ENCODE data around the gene CLPSL2.

The CLPSL2 gene

DNA sequence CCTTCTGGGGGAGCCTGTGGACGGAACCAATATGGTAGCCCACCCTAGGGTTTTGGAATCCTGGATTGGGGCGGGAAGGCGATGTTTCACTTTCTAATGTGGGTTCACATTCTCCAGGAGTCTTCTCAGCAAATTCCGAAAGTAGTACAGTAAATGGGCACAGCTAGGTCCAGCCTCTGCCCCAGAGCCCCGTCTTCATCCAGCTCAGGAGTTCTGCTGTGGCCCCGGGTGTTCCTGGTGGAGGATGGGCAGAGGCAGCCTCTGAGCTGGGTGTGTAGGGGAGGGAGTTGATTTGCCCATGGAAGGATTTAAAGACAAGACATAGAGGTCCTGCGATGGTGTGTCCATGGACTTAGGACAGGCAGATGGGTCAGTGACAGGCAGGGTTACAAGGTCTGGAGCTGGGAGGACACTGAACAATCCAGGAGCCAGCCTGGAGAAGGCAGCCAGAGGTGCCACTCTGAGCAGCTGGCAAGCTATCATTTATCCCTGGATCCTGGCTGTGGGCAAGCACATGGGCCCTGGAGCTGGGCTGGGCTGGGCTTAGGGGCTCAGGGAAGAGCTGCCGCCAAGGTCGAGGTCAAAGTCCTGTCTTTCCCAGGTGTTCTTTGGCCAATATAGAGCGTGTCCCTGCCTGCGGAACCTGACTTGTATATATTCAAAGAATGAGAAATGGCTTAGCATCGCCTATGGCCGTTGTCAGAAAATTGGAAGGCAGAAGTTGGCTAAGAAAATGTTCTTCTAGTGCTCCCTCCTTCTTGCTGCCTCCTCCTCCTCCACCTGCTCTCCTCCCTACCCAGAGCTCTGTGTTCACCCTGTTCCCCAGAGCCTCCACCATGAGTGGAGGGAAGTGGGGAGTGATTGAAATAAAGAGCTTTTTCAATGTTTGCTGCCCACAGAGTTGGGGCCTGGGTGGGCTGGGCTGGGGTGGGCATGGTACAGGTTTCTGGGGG lies 11.1 kb downstream of the CLPSL2 start:
- no peak for DNase-seq (ENCODE audit: low spot score)

DNA sequence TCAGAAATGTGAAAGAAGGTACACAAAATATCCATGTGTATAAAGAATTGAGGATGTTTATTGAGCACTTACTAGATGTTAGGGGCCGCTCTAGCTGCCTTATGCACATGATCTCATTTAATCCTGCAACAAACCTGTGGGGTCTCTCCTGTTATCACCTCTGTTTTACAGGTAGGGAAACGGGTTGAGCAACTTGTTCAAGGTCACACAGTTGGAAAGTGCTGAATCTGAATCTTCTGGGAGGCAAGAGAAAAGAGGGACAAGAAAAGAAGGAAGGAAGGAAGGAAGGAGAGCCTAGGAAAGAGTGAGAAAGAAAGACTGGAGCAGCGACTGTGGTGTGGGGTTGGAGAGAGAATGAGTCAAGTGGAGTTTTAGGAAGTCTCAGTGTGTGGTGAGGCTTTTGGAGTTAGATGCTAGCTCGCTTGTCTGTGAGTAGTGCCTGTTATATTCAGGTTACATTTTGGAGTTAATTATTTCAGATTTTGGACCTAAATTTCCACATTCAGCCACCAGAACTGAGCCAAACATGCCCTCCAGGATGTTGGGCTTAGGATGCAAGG lies 12.1 kb downstream of the CLPSL2 start:
- no peak for DNase-seq (ENCODE audit: low spot score)

DNA sequence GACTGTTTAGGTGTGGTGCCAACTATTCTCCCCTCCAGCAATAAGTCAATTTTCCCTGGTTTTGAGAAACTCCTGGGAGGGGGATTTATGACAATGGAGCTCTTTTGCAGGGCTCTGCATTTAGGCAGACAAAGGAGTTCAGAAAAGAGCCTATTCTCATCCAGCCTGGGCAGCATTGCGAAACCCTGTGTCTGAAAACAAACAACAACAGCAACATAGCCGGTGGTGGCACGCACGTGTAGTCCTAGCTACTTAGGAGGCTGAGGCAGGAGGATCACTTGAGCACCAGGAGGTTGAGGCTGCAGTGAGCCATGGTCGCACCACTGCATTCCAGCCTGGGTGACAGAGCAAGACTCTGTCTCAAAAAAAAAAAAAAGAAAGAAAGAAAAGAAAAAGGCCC lies 14.3 kb downstream of the CLPSL2 start:
- DNase-seq (ENCODE audit: low spot score) = no peak

DNA sequence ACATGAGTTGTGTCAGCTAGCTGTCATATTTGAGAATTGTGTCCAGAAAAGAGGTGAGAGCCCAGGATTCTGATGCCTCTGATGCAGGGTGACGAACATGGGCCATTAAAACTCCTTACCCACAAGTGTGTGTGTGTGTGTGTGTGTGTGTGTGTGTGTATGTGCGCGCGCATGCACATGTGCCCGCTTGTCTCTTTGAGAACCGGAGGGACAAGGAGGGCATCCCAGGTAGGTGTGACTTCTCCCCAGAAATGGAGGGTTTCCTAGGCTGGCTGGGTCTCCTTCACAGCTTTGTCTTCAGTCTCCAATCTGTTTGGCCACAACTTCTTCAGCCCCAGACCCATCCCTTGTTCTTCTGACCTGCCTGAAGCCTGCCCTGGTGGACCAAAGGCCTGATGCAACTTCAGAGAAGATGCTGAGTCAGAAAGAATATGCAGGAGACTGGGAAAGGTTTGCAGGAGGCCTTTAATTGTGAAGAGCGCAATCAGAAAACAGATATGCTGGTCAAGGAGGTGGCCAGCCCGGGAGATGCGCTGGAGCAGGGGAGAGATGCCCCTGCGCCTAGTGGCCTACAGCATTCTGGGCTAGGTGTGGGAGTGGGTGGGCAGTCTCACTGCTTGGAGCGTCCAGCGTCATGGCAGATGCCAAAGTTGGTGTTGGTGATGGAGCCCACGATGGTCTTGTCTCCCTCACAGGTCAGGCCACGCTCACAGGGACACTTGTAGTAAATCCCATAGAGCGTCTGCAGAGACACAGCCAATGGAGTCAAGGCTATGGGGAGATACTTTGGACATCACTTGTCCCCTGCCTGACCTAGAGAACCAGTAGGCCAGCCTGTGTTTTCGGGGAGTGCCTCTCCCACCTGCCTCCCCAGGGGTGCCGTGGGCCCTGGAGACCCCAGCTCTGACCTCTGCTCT lies 18.4 kb downstream of the CLPSL2 start:
- no peak for DNase-seq (ENCODE audit: low spot score)

DNA sequence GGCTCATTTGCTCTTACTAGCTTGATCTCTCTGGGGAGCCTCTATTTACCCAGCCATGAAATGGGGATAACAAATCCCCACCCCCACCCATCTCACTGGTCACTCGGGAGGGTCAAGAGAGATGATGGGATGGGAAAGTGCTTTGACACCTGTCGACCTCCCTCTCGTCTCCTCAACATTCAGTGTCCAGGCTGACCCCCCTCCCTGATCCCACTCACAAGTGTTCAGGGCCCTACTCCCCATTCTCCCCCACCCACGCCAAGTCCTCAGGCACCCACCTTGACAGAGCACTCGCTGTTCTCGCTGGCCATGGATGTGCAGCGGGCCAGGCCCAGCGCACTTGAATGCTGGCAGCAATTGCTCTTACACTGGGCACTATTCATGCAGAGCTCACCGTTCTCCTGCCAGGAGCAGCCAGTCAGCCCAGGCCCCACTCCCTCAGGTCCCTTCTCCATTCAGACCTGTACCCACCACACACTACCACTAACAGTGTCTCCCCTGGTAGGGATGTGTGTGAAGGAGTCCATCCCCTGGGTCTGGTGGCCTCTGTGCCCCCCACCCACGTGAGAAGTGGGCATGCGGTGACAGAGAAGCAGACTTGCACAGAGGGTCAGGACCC lies 19.2 kb downstream of the CLPSL2 start:
- no peak for DNase-seq (ENCODE audit: low spot score)

DNA sequence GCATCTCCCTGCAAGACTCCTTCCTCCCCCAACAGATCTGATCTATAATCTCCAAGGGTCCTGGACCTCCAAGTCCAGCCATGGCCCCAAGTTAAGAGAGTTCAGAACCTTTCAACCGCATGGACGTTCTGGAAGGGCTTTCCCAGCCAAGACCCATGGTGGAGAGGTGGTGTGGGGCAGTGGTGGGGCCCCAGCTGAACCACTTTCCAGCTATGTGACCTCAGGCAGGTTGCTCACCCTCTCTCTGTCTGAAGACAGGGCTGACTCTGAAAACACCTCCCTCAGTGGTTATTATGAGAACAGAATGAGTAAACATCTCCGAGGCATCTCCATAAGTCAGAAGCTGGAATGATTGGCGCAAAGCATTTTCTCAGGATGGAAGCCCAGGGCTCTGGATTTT lies 19.8 kb downstream of the CLPSL2 start:
- DNase-seq (ENCODE audit: low spot score) = no peak

DNA sequence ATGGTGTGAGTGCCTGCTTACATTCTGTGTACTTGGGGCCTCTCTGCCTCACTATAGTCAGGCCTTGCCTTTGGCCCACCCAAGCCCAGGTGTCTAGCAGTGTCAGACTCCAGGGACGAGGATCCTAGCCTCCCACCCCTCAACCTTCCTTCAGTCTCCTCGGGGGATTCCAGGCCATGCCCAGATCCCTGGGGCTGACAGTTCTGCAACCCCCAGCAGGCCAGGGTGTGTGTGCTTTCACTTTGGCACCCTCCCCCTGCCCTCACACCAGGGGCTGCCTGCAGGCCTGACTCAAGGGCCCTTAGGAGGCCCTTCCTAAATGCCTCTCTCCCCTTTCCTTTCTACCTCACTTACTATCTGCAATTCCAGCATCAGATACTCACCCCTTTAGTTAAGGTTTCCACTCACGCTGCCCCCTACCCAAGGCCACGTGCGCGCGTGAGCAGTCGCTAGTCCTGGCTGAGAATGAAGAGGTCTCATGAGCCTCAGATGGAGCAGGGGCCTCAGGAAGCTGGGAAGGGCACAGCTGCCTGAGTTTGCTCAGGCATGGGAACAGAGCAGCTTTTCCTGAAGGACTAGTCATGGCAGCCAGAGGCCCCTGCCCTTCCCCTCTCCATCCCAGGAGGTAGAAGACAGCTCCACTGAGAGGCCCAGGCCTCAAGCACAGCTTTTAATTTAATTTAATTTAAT lies 21.6 kb downstream of the CLPSL2 start:
- DNase-seq (ENCODE audit: low spot score) = no peak

DNA sequence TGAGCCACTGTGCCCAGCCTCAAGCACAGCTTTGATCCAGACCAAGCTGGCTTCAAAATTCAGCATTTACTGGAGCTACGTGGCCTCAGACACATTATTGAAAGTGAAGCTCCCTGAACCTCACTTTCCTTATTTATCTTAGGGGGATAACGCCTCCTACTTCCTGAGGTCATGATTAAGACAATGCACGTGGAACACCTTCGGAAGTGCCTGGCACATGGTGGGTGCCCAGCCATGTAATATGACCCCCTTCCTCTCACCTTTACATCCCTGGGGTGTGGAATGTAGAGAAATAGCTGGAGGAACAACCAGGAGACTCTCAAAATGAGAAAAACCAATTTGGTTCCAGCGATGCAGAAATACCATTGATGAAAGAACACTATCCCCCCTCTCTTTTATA lies 22.3 kb downstream of the CLPSL2 start:
- DNase-seq (ENCODE audit: low spot score) = no peak

DNA sequence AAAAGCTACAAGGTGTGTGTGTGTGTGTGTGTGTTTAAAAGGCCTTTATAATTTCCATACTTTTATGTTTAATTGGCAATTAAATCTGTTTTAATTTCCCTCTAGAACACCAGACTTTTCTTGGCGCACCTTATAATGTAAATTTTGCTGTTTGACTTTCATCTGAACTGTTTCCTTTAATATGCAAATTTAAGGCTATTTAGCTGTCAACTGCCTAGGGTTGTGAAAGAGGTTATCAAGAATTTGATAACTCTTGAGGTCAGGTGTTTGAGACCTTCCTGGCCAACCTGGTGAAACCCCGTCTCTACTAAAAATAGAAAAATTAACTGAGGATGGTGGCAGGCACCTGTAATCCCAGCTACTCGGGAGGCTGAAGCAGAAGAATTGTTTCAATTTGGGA lies 24.8 kb downstream of the CLPSL2 start:
- DNase-seq (ENCODE audit: low spot score) = no peak

DNA sequence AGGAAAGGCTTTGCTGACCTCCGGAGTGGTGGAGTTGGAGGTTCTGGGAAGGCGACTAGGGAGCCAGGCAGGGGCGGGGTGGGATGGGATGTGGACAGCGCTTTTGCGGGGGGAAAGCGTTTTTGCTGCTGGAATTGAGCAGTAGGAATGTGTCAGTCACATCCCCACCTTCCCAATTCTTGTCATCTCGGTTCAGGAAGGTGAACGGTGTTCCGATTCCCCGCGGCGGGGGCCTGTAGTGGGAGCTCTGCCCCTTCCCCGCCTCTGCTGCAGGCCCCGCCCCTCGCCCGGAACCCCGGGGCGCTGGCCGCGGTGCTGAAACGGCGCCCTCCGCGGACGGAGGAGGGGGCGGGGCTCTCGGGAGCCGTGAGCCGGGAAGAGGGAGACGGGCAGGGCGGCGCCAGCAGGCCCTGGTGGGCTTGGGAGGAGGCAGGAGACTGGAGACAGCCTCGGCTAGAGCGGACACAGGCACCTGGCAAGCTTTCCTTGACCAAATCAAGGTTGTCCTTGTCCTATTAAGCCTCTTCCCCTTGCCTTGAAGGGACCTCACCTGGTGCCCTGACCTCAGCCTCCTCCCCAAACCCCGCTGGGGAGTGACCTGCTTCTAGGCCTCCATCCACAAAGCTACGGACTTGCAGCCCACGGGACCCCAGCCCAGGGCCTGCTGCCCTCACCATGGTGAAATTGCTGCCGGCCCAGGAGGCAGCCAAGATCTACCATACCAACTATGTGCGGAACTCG lies 28.8 kb downstream of the CLPSL2 start, which contains the start of gene LHFPL5:
Gene LHFPL5, plus strand, starts transcription at position 357 of the 741 bp plus-strand sequence. Its CDS starts 319 bp downstream, at position 676.
- DNase-seq (ENCODE audit: low spot score) = peak; percentile 10

DNA sequence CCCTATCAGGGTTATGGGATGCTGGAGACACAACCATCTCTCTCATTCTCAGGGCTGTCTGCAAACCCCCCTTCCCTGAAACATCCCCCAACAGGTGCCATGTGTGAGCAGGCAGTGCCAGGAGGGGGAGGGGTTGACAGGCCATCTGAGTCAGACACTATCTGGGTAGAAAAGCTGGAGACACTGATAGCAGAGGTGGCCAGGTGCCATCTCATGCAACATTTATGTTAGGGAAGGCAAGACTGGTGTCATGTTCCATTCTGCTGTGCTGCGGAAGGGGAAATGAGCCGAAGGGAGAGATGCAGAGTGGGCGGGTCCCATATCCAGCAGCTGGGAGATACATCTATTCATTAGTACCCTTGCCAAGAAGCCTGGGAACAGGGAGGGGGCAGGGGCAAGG lies 32.3 kb downstream of the CLPSL2 start:
- DNase-seq (ENCODE audit: low spot score) = no peak

DNA sequence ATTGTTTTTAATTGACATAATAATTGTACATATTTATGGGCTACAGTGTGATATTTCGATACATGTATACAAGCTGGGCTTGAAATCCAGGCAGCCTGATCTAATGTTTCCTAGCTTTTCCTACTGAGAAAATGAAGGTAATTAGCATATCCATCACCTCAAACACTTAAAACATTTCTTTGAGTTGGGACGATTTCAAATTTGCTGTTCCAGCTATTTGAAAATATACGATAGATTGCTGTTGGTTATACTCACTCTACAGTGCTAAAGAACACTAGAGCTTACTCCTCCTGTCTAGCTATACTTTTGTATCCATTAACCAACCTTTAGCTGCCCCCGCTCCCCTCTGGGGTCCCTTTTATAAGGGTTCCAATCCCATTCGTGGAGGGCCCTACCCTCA lies 33.4 kb downstream of the CLPSL2 start:
- no peak for DNase-seq (ENCODE audit: low spot score)

DNA sequence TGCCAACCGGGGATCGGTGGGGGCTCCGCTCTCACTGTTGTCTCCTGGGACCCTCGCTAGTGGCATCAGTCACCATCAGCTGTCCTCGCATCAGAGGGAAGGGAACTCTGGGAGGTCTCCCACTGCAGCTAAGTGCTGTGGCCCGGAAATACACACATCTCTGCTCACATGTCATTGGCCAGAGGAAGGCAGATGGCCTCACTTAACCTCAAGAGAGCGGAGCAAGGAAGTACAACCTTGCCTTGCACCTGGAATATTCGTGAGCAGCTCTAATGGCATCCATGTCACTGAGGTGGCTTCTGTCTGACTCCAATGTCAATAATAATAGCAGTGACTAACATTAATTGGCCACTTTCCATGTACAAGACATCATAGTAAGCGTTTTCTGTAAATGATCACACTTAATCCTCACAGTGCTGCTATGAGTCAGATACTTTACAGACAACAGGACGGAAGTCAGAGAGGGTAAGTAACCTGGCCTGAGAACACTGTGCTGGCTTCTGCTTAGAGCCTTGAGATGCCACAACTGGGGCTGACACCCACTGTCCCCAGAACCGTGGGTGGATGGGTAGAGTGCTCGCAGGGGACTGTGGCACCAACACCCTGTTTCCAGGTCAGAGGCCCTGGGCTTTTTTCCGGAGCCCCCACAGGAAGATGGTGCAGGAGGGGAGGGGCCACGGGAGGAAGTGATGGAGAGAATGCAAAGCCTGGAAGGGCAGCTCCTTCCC lies 34.7 kb downstream of the CLPSL2 start:
- DNase-seq (ENCODE audit: low spot score) = no peak

DNA sequence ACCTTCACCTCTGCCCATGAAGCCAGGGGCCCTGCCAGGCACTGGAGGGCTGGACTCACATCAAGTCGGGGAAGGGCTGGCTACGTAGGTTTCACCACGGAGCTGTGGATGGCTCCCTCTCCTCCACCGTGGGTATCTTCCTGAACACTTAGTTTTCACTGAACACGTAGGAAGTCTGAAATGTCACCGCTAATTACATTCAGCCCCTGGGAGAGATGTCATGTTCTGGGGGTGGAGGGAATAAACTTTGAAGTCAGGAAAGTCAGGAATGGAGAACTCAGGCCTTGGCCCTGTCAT lies 35.2 kb downstream of the CLPSL2 start:
- DNase-seq (ENCODE audit: low spot score) = no peak

DNA sequence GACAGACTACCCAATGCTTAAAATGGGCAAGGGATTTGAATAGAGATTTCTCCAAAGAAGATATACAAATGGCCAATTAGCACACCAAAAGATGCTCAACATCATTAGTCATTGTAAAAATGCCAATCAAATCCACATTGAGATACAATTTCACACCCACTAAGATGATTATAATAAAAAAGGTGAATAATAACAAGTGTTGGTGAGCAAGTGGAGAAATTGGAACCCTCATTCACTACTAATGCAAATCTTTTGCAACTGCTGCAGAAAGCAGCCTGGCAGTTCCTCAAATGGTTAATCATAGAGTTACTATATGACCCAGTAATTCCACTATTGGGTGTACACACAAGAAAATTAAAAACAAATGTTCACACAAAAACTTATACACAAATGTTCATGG lies 41.1 kb downstream of the CLPSL2 start:
- DNase-seq (ENCODE audit: low spot score) = no peak

DNA sequence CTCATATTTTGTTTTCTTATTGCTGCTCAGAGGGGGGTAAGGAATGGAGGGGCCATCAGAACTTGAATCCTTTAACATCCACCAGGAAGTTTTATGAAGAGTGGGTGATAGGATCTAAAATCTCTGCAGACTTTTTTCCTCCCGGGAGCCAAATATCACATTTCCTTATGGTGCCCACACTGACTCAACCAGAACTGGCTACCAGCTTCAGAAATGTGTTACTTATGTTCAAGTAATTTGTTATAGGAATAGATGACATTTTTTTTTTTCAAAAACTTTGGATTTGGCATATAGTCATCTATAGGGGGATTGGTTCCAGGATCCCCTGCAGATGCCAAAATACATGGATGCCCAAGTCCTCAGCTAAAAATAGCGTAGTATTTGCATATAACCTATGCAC lies 47.2 kb downstream of the CLPSL2 start:
- no peak for DNase-seq (ENCODE audit: low spot score)

DNA sequence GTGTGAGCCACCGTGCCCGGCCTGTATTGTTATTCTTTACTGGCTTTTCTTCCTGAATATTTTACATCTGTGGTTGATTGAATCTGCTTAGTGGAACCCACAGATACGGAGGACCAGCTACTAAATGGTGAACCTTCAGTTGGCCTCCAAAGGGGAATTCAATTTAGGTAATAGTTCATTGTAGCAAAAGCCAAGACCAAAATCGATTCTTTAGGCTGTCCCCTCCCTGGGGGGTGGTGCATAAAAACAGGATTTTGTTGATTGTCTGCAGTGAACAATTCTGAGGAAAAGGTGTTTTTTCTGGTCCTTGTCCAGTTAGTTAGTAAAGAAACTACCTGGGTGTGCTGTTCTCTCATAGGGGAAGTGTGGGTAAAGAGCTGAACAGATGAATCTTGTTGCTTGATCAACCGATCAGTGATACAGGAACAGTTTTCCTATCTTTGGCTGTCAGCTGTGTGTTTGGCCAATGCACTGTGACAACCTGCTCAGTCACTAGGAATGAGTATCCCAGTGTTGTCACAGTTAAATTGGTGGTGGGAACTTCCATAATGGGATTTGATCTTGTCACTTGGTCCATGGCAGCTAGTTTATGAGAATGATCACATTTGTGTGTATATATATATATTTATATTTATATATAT lies 48.3 kb downstream of the CLPSL2 start:
- no peak for DNase-seq (ENCODE audit: low spot score)

All from cerebellar cortex (tissue), 1 donor.